Activated naive CD8-positive, alpha-beta T cell treated with anti-CD3 and anti-CD28 coated beads, Interleukin-2, amount 50 U/mL, for 16 hours (primary cell): ENCODE results near the gene TEX22.
A peak's percentile ranks its signal among the peaks of the same experiment; 100 is the strongest.

Source experiments
- DNase-seq: peaks from one replicate; pipeline ENCODE4 v3.0.0-alpha.2; 2020; ENCODE audit warnings: low read depth, low spot score

Gene TEX22

DNA sequence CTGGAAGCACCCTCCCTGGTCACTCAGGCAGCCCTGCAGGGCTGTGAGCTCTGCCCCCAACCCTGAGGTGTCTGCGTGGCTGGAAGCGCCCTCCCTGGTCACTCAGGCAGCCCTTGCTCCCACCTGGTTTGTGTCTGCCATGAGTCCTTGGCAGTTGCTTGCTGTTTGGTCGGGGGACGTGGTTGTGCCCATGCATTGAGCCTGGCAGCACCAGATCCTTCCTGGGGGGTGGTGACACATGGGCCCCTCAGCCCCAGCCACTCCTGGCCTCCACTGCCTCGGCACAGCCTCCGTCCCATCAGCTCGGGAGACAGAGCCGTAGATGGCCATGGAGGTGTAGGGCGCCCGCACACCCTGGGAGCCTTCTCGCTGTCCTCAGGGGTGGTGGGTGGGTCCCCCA is 40.8 kb downstream of the TEX22 start:
- no peak for DNase-seq

DNA sequence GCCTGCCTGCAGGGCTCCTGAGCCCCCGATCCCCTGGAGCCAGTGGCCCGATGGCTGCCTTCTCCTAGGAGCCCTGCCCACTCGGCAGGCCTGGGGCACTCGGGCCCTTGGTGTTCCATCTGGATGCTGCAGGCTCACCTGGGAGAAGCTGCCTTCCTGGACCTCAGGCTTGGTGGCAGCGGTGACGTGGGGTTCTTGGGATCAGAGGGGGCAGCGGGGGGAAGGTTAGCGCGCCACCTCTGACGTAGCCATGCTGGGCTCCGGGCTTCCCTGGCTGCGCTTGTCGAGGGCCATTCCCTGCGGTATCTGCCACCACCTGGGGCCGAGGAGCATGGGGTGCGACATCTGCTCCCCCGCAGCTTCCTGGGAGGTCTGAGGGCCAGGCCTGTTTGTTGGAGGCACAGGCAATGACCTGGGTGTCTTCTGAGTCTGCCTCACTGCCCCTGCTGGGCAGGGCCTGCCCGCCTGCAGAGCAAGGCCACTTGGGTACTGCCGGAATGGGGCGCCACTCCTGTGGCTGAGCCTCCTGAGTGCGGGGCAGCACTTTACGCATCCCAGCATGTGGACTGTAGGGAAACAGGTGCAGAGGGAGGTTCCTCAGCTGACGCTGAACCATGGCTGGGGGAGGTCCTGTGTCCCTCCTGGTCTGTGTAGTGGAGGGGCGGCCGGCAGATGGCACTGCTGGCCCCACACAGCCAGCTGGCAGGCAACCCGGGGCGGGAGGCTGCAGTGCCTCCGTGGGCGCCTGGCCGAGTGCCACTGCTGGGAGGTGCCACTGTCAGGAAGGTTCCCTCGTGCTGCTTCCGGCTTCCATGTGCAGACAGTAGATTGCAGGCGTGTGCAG is 41.6 kb downstream of the TEX22 start:
- no peak for DNase-seq

DNA sequence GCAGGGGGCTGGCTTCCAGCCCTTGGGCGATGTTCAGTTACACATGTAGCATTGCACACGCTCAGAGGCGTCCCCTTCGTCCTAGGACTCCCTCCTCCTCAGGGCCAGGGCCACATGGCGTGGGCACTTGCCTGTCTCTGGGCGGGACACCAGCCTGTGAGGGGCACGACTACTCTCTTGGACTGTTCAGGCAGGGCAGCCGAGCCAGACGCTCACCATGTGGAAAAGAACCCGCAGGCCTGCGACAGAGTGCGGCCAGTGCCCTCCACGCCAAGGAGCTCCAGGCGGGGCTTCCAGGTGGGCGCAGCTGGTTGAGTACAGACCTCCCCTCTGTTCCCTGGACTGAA is 42.2 kb downstream of the TEX22 start:
- no peak for DNase-seq

DNA sequence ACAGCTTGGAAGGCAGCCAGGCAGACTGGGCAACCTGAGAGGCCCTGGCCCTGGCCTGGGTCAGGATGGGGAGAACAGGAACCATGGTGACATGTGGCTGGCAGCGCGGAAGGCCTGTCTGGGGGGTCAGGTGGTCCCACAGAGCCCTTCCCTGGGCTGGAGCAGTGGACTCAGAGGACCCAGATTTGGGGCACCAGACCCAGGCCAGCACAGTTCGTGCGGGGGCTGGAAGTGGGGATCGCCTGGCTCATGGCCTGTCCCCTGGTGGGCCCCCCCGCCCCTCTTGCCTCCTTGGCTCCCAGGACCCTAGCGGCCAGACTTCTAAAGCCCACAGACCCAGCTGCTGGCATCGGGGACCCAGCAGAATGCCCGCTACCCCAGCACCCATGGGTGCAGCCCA is 42.7 kb downstream of the TEX22 start:
- no peak for DNase-seq

DNA sequence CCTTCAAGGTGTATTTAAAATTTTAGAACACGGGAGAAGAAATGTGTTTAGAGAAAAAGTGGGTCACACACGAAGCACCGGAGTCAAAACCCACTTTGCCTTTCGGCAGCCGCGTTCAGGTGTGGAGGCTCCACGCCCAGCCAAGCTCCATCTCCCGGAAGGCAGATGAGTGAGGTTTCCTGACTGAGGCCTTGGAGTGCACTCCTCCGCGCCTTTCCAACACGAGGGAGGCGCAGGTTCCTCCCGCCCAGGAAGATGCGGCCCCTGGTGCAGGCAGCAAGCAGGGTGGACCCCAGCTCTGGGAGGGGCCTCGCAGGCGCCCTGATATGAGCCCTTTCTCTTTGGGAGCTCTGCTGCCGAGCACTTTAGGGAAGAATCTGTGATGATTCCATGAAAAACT is 43.8 kb downstream of the TEX22 start:
- no peak for DNase-seq

DNA sequence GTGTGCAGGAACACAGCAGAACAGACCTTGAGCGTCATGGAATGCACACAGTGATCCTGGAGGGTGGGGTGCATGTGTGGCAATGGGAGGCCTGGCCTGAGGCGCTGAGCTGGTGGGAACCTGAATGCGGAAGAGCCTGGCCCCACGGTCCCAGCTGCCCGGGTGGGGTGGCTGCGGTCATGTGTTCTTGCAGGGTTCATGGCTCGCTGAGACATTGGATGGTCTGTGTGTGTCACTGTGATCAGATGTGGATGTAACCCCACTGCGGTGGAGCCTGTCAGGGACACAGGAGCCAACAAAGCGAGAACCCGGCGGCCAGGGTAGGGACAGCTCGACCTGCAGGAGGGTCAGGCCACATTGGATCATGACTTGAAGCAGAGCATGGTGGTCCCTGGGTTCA is 44.5 kb downstream of the TEX22 start:
- no peak for DNase-seq

DNA sequence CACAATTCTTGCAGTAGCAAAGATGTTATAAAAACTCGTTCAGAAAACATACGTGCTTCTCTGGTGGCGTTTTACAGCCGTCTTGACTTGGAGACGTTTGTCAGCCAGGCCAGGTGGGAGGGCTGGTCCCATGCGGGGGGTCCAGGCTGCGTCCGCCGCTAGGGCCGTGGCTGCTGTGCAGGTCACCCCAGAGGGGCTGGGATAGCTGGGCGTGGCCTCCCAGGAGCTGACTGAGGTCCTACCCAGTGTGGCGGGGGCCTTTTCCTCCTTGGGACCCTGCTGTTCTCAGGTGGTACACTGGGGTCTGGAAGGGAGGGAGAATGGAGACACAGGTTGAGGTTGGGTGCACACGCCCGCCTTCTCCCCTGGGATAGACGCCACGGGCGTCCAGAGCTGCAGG is 46.5 kb downstream of the TEX22 start:
- DNase-seq = no peak

DNA sequence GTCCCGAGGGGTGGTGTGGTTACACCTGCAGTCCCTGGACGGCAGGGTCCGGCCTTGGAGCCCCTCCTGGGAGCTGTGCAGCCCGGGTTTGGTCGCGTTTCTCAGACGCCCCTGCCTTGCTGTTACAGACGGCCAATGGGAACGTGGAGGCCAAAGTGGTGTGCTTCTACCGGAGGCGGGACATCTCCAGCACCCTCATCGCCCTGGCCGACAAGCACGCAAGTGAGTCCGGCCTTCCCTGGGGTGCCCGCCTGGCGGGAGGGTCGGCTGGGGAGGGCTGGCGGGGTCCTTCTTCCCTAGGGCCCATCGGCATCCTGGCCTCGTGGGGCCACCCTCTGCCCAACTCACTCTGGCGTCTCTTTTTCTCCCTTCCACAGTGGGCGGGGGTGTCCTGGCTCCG is 47.0 kb downstream of the TEX22 start:
- no peak for DNase-seq

DNA sequence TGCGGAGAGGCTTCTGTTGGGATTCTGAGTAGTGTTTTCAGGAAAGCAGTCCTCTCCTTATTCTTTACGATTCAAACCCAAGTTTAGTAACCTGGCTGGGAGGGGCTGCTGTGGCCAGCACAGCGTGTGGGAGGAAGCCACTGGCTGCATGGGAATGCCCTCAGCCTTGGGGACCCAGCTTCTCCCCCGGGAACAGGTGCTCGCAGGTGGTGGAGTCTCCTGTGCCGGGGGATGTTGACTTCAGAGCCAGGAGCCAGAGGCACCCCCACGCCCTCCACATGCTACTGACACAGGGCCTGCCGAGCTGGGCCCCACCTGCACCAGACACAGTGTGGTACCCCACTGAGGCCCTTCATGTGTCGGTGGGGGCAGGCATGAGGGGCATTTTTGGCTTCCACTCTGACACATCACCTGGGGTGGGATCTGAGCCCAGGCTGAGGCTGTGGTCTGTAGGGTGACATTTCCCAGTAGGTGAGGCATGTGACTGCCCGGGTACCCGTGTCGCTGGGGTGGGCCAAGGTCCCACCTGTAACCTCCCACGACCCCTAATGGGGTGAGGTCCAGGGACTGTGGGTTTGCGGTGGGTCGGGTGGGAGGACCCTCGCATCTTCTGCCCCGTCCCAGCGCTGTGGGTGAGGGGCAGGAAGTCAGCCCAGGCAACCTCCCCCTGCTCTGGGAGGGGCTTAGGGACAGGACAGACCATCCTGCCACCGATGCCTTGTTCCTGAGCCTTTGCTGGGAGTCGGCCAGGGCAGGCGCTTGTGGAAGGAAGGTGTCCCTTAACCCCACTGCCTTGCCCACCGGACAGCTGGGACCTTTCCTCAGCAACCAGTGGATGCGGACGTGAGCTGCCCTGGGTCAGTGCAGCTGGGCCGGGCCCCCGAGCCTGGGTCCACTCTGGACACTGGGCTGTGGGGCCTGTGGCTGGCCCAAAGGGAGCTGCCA is 47.8 kb downstream of the TEX22 start:
- no peak for DNase-seq

DNA sequence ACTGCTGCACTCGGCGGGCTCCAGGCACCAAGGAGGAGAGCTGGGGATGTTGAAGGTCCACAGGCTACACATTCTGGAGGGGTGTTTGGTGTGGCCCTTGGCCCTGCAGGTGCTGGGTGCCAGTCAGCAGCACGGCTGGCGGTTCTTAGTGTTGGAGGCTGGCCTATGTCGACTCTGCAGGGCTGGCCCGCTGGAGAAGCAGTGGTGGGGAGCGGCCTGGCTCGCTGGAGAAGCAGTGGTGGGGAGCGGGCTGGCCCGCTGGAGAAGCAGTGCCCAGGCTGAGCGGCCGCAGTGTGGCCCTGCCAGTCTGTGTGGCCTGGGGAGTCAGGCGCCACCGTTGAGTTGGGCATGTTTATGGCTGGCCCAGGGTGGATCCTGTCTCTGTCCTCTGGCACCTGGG is 48.6 kb downstream of the TEX22 start:
- DNase-seq = no peak

DNA sequence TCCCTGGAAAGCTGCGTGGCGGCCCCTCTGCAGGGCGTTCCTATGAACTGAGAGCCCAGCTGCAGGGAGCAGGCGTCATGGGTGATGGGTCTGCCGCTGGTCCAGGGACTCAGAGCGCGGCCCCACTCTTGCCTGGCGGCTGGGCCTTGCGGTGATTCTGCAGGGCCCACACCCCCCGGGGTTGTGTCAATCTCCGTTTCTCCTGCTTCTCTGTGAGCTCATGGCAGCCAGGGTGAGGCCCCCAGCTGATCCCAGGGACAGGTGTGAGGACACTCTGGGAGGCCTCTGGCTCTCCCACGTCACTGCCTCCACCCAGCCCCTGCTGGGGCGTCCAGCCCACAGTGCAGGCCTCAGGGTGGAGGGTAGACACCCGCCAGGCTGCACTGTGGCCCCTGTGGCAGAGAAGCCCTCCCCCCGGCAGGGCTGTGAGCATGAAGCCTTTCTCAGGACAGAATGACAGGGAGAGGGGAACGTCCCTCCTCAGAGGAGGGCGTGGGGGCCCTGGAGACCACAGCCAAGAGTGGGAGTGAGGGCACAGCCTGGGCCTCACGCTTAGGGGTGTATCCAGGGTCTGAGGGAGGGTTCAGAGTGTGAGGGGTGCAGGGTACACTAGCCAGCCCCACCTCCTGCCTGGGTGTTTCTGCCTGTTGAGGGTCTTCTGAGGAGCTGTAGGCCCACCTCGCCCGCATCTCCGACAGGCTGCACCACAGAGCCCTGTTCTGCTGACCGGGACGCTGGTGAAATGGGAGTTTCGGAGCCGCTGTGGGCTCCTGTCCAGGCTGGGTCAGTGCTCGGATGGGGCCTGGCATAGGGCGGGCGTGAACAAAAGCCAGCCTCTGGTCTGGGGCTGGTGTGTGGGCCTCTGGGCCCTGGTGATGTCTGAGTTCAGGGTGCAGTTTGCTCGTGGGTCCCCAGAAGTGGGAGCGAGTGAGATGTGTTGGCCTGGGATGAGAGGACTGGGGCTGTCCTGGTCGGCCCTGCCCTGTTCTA is 49.6 kb downstream of the TEX22 start:
- DNase-seq = no peak

DNA sequence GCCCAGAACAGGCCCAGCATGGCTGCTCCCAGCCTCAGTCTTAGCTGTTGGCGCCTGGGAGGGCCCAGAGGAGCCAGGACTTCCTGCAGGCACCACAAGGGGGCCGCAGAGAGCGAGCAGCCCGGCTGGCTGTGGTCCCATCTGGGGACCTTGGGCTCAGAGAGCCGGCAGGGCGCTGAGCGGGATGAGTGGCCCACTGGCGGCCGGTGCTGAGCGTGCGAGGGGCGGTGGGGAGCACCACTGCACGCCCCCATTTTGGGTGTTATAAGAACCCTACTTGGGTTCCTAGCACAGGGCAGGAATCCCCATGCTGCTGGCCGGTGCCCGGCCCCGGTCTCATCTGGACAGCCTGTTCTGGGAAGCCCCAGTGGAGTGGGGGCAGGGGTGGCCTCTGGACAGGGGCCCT is 50.4 kb downstream of the TEX22 start:
- peak; percentile 13 for DNase-seq

DNA sequence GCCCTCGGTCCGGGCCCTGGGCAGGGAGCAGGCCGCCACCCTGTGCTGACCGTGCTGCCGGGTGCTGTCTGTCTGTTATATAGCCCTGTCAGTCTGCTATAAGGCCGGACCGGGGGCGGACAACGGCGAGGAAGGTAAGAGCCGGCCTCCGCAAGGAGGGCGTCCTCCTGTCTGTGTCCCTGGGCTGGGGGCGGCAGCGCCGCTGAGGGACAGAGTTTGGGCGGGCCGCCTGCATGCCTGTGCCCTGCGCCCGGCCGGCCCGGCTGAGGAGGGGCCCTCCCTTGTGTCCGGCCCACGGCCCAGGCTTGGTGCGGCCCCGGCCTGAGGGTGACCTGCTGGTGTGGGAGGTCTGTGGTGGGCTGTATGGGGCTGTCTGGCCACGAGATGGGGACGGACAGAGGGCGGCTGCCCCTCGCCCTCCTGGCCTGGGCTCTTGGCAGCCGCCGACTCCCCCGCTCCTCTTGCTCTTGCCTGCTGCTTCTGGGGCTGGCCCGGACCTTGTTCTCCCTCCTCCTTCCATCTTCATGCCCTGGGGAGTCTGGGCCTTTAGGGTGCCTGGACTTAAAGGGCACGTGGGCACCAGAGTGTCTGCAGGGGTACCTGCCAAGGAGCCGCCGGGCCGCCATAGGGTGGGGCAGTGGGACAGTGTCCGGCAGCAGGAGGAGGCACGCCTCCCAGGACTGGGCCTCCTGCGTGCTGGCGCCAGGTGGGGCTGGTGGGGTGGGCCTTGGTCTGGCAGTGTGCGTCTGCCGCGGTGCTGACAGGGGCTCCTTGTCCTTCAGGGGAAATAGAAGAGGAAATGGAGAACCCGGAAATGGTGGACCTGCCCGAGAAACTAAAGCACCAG is 51.2 kb downstream of the TEX22 start:
- DNase-seq = no peak

DNA sequence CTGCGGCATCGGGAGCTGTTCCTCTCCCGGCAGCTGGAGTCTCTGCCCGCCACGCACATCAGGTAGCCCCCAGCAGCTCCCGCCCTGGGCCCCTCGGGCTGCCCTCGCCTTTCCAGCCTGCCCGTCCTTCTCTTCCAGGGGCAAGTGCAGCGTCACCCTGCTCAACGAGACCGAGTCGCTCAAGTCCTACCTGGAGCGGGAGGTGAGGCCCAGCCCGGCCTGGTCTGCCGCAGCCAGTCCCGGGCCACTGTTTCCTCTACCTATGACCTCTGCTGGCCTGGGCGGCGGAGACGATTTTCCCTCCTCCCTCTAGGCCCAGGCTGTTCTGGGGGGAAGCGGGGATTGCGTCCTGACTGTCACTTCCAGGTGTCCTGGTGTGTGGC is 51.8 kb downstream of the TEX22 start:
- no peak for DNase-seq

DNA sequence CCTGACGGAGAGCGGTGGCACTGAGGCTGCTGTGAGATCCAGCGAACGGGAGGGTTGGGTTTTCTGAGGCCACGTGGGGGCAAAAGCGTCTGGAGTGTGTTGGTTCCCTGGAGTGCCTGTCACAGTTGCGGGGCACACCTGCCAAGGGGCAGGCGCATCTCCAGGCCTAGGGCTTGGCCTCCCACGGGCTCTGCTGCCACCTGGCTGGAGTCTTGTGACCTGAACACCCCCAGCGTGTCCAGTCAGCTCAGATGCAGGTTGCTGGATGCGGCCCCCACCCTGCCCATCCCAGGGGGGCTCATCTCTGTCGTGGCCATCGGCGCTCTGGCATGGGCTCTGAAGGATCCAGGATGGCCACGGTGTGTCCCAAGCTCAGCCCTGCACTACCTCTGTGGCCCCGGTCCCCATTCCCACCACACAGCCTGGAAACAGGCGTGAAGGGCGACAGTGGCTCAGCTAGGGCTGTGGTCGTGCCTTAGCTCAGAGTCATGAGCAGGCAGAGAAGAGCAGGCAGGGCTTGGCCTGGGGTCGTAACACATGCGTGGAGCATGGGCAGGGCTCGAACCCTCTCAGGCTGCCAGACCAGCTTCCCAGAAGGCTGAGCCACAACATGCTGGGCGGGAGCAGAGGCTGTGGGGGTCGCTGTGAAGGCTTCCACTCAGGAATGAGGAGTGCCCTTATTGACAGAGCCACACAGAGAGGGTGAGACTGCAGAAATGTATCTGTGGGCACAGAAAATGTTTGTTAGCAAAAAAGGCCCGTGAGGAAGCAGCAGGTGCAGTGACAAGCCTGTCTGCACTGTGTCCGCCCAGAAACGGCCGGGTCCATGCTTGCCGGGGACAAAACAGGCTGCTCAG is 52.8 kb downstream of the TEX22 start:
- no peak for DNase-seq

DNA sequence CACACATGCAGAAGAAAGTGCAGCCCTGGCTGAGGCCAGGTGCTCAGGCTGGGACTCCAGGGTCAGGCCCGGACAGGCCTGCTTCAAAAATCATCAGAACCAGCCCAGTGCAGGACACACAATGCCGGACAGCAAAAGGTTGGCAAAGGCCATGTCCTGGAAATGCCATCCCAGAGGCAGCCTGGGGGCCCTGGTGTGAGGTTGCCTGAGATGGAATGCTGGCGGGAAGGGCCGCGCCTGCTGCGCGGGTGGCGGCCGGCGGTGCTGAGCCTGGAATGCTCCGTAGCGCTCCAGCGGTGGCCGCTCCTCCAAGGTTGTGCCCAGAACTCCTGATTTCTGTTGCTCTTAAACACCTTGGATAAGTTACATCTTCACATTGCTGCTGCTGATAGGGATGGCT is 54.6 kb downstream of the TEX22 start:
- no peak for DNase-seq

DNA sequence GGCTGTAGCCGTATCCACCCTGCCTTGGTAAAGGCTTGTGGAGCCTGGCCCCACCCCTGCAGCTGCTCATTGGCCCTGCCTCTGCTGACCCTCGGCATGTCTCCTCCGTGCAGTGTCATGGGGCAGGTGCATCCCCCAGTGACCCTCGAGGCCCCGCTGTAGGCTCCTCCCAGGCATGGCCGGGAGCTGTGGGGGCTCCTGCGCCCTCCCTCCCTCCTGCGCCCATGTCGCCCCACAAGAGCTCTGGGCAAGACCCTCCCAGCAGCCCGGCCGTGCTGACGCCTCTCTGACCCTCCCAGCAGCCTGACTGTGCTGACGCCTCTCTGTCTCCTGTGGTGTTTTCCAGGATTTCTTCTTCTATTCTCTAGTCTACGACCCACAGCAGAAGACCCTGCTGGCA is 55.5 kb downstream of the TEX22 start:
- DNase-seq = no peak

DNA sequence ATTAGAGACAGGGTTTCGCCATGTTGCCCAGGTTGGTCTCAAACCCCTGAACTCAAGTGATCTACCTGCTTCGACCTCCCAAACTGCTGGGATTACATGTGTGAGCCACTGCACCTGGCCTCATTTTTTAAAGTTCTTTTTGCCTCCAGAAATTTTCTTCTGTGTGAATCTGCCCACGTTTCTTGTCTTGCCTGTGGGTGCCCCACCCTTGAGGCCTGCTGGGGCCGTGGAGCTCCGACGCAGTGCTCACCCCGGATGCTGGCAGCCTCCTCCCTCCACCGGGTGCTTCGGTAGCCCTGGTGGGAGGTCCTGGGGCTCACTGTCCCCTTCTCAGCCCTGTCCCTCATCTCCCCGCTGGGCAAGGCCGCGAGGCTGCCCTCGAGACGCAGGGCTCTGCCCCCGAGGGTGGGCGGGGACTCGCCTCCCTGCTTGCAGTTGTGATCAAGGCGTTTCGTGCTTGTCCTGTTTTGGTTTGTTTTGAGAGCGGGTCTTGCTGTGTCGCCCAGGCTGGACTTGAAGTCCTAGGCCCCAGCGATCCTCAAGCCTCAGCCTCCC is 56.8 kb downstream of the TEX22 start:
- no peak for DNase-seq
